A549 treated with CORT108297 at 1 μM for 4 hours (cell line): ENCODE results near the gene PMS2. TPM values are rescaled to one million over a fixed set of nuclear protein-coding genes. Genes with fewer than 3 reads are reported as not detected.

Experiments used
- total RNA-seq: library from RNA; stranded (reverse); fragments of 200-300 nt; extraction: Qiagen RNA extraction; gene quantifications from 5 replicates; pipeline ENCODE4 v1.2.3, GENCODE V29; 2022

The PMS2 gene
- total RNA-seq: 10.0 to 16.1 TPM (median 12.2 TPM) in 5 replicates

GRCh38 chr7:6008668-6009611, at the start of gene PMS2, which contains the start of gene AIMP2:
Gene PMS2, minus strand, starts transcription at chr7:6009049. Its CDS starts 30 bp downstream, at chr7:6009019.
Gene AIMP2, plus strand, starts transcription at chr7:6009272. Its CDS starts 92 bp downstream, at chr7:6009364.

GRCh38 chr7:6030988-6031387, 22.1 kb upstream of the PMS2 start, which contains the start of gene ANKRD61:
Gene ANKRD61, plus strand, starts transcription at chr7:6031376. Its CDS starts 0 bp downstream, at chr7:6031376.

GRCh38 chr7:5970347-5970911, 38.4 kb downstream of the PMS2 start, which contains the start of gene RSPH10B:
Gene RSPH10B, minus strand, starts transcription at chr7:5970689. Its CDS starts 3,573 bp downstream, at chr7:5967116.

Other genes with a start within 250 kb of the PMS2 start
- 23.3 to 27.9 TPM (median 25.8 TPM) in 5 replicates for gene RNF216, start 227.4 kb downstream of the PMS2 start, total RNA-seq
- gene OCM, start 128.3 kb downstream of the PMS2 start, total RNA-seq: not detected in 5 replicates
- gene CCZ1, start 110.3 kb downstream of the PMS2 start, total RNA-seq: 72.0 to 83.7 TPM (median 79.4 TPM) in 5 replicates
- gene RSPH10B, start 38.4 kb downstream of the PMS2 start, total RNA-seq: 0.04 to 0.12 TPM (median 0.10 TPM) in 3 of 5 replicates, not detected in the others
- 91.4 to 98.8 TPM (median 93.8 TPM) in 5 replicates for gene AIMP2, start 223 bp upstream of the PMS2 start, total RNA-seq
- 0.54 to 0.78 TPM (median 0.62 TPM) in 5 replicates for gene ANKRD61, start 22.3 kb upstream of the PMS2 start, total RNA-seq
- 66.0 to 79.9 TPM (median 76.1 TPM) in 5 replicates for gene EIF2AK1, start 50.1 kb upstream of the PMS2 start, total RNA-seq
- gene USP42, start 95.9 kb upstream of the PMS2 start, total RNA-seq: 6.4 to 8.7 TPM (median 7.9 TPM) in 5 replicates